ENCODE measurements around the gene CAPN2.

The CAPN2 gene

DNA sequence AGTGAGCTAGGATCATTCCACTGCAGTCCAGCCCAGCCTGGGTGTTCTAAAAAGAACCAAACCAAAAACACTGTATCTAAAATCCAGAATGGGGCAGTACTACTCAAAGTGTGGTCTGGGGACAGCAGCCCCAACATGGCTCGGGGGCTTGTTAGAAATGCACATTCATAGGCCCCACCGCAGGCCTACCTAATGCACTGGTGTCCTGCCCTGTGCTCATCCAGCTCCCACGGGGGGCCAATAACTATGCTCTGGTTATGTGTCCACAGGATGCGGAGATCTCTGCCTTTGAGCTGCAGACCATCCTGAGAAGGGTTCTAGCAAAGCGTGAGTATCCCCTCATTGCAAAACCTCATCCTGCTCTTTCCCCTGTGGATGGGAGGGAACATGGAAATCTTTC lies 51.5 kb downstream of the CAPN2 start:
- DNase-seq = no peak

DNA sequence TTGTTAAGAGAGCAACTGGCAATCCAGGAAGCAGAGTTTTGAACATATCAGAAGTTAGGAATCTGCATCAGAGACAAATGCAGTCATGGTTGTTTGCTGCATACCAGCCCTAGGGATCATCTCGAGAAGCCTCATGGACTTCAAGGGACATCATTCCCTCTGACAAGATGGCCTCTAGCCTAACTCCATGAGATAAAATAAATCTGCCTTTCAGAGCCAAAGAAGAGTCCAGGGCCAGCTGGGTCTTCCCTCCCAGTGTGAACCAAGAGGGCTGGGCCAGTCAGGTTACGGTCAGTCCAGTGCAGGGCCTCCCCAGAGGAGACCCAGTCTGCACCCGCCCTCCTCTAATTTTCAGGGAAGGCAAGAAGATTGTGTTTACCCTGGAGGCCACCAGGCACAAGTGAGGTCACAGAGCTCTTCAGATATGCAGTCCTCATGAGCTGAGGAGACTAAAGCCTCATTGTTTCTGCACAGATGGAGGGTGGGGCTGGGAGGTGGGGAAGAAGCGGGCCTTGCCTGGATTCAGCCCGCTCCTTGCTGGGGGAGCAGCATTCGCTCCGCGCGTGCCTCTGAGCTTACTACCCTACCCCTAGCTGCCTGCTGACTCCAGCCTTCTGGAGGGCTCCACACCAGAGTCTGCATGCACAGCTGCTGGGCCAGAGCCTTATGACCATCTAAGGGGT lies 52.8 kb downstream of the CAPN2 start:
- DNase-seq = peak; percentile 59

DNA sequence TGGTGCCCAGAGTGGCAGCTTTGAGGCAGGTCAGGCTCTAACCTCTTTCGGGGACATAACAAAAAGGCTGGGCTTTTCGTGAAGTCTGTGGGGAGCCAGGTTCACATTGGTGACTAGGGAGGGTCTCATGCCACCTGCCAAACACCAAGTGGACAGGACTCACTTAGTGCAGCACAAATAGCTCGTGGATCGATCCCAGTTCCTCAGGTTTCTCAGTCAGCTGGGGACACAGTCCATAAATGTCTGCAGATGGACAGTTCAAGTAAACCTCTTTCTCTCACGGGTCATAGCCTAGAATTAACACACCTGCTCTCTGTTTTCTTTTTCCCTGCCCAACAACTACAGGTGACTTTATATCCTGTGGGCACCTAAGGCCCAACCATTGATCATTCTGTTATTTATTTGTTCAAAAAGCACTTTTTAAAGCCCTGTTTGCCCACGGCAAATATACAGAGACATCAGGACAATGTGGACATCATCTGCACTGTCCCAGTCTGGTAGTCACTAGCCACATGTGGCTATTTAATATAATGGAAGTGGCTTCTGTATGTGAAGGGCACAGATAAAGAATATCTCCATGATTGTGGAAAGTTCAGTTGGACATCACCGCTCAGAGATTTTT lies 53.5 kb downstream of the CAPN2 start:
- no peak for DNase-seq

DNA sequence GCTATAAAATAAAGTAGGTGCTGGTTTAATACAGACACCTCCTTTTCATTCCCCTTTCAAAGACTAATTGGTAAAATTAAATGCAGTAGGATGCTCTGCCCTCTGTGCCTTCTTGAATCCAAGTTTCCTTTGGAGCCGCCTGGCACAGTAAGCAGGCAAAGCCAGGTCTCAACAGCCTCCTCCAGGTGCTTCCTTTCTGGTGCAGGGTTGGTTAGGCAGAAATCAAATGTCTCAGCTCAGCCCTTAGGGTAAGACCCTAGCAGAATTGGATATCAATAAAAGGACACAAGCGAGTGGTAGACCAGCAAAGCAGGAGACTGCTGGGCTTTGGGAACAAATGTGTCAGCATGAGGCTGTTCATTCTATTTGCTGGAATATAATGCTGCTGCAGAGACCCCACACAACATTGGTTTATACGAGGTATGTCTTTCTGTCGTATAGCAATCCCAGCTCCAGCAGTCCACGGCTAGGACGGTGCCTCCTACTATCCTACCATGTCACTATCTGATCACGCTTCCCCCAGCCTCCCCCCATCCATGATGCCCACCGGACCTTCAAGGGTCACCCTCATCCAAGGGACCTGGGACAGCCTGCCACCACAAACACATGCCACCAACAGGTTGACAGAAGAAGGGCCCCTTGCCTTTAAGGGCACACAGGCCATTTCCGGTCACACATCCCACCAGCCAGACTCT lies 58.4 kb downstream of the CAPN2 start:
- DNase-seq = no peak

DNA sequence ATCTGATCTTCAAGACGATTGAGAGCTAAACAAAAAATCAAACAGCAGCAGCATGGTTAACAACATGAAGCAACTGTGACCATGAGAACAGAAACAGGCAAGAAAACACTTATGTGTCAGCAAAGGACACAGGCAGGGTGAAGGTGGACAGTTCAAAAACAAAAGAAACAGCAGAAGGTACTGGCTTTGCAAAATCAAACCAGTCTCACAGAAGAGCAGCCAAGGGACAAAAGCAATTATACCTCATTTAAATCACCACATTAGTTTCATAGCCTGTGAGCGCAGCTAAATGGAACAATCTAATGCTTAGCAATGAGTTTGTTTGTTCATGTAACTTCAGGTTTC lies 59.1 kb downstream of the CAPN2 start:
- DNase-seq = no peak

DNA sequence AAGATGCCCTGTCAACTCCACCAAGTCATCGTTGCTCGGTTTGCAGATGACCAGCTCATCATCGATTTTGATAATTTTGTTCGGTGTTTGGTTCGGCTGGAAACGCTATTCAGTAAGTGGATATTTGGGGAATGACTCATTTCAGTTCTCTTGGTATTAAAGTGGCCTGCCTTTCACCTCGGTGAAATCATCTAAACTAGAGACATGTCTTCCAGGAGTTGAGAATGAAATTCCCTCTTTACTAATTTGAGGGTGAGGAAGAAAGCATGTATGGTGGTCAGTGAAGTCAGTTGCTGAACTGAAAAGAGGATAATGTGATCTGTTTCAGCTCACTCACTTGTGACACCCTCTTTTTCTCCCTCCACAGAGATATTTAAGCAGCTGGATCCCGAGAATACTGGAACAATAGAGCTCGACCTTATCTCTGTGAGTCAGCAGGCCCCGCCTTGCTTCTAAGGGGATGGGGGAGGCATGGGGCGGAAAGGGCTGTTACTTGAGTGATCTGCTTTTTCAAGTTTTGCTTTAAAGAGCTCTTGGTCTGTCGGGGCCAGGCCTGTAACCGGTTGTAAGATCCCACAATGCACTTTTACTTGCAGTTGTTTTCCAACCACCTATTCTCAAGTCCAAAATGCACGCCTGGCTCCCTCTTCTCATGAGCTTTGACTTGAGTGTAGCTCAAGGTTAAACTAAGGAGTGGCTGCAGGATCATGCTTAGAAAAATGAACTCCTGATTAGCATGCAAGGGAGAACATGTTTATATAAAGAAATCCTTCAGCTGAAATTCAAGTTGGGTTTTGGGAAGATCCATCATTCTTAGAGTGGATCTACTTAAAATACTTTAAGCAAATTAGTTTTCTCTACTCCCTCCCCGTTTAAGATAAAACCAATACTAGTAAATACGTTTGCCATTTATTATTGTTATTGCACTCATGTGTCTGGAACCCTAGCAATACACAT lies 59.8 kb downstream of the CAPN2 start:
- DNase-seq = peak; percentile 54

DNA sequence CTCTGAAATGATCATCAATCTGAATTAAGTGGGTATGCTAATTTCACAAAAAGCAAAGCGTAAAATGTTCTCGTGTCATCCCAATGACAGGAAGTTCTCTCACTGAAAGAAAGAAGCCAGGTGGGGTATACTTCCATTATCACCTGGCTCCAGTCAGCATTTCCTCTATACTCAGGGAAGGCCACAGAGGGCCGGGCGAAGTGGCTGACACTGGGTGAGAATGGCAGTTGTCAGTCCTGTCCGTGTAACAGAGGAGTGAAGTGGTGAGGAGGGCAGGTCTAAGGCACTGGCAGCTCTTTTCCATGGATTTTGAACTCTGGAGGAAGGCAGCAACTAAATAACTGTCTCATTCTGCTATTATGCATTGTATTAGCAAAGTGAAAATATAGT lies 60.4 kb downstream of the CAPN2 start:
- DNase-seq = no peak

DNA sequence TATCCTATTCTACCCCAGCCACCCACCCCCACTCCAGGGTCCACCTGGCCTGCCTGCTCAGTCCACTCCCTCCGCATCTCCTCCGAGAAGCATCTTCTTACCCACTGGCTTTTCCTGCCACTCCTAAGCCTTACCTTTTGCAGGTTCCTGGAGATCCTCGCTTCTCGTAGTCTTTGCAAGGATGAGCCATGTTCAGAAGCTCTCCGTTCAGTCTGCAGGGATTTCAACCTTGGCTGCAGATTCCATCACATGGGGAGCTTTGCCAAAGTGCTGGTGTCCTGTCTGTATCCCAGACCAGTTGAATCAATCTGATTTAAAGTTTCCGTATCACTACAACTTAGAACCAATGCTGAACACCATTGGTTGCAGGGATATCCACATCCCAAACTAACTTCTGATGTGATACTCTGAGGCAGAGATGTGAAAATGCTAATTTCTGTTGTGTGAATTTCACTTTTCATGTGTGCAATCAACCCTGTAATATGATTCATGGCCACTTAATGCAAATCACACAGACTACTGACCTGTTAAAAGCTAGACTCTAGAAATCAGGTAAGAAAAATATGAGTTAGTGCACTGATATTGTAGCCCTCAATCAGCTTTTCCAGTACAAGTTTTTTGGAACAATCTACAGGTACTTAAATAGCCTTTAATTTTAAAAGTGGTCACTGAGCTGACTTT lies 61.9 kb downstream of the CAPN2 start:
- no peak for DNase-seq

DNA sequence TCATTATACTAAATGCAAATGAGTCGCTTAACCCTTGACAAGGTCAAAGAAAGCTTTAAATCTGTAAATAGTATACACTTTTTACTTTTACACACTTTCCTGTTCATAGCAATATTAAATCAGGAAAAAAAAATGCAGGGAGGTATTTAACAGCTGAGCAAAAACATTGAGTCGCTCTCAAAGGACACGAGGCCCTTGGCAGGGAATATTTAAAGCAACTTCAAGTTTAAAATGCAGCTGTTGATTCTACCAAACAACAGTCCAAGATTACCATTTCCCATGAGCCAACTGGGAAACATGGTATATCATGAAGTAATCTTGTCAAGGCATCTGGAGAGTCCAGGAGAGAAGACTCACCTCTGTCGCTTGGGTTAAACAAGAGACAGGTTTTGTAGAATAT lies 62.7 kb downstream of the CAPN2 start:
- DNase-seq = no peak

DNA sequence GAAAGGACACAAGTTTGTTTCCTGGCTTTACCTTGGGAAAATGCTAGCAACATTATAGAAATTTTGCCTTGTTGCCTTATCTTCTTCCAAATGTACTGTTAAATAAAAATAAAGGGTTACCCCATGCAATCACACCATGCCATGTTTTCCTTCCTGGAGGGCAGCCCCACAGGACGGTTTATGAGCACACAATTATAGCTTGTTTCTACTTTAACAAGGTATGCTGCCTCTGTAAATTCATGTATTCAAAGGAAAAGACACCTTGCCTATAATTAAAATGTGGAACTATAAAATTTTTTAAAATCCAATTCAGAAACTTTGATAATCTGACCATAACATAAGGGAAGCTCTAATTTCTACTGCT lies 63.4 kb downstream of the CAPN2 start:
- DNase-seq = no peak

DNA sequence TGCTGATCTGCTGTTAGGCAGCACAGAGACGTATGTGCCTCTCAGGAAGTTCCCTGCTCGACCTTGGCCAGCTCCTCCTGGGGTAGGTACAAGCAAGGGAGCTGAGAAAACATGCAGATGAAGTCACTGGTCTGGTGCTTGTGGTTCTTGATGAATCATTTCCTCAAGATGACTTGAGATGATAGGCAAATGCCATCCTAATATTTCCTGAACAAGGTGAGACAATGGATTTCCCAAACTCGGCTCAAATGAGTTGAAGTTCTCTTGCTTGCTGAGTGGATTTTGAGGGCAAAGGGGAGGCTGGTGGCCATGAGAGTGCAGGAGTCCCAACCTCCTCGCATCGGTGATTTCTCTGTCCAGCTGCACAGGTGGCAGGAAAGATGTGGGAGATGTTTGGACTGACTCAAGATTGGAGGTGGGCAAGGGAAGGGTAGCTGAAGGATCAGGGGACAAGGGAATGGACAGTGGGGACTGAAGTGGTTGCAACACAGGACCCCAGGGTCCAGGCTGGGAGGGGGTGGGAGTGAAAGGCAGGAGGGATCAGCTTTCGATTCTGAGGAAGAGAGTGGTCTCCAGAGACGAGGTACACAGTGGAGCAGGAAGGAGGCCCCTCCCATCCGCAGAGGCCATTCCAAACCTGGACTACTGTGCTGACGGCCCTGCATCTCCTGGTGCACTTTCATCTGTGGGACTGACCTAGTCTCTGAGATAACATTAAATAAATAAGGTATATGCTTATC lies 63.9 kb downstream of the CAPN2 start:
- no peak for DNase-seq

DNA sequence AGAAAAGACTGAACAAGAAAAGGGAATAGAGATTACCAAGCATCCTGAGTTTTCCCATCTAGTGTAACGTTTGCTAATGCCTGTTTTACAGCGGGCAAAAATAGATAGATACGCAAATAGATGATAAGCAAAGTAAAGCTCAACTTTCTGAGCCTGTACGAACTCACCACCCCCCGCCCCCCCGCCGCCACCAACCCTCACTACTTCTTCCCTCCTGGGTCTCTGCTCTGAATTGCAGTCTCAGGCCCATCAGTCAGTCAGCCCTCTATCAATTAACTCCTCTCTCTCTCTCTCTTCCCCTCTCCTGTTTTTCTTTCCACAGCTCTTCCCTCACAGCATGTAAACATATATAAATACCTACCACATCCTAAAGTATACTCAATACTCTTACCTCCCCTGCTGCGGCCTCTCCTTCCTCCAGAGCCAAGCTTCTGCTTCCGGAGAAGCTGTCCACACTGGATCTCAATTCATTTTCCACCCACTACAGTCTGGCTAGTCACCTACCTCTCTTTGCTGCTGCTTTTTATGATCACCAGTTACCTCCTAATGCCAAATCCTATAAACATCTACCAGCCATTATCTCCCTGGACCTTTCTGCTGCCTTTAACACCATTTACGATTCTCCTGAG lies 64.6 kb downstream of the CAPN2 start:
- DNase-seq = no peak

DNA sequence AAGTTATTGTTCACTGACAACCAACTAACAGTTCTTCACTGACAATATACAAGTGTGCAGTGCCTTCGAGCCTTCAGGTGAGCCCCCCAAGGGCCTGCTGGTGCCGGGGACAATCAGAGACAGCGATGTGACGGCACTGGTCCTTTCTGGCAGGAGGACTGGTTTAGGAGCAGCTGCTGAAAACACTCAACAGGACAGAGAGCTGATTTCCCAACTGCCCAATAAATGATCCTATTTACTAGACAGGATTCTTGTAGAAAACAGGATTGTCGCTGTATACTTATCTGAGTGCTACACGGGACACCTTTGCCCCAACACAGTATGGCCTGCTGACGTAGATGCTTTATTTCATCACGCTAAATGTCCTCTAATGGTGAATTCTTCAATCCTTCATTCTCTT lies 68.0 kb downstream of the CAPN2 start:
- DNase-seq = no peak

DNA sequence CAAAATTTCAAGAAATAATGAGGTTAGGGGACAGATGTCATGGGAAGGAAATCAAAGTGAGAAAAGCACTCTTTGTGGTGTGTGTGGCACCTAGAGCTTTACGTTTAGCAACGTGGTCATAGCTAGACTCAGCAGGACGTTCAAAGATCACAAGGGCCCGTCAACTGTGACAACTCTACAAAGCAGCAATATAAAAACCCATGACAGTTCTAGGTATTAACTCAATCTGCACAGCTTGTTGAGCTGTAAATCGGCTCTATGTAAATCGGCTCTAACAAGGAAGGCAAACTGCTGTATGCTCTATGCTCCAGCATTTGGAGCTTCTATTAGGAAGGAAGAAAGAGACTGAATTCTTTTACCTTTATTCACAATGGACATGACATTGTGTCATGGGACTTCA lies 68.6 kb downstream of the CAPN2 start:
- no peak for DNase-seq

DNA sequence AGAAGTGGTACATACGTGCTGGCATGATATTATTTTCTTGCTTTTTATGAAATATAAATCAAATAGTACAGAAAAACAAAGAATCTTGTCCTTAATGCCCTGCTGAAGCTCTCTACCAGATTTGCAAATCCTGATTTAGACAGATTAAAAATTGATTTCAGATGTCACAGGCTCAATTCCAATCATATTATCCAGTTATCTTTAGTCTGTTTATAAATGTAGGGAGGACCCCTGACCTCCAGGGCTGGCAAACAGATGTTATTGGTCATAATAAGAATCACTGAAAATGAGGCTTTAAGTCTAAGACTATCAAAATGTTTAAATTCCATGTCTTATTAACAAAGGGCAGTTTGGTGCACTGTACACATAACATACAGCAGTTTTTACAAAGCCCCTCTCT lies 71.3 kb downstream of the CAPN2 start:
- DNase-seq = no peak

DNA sequence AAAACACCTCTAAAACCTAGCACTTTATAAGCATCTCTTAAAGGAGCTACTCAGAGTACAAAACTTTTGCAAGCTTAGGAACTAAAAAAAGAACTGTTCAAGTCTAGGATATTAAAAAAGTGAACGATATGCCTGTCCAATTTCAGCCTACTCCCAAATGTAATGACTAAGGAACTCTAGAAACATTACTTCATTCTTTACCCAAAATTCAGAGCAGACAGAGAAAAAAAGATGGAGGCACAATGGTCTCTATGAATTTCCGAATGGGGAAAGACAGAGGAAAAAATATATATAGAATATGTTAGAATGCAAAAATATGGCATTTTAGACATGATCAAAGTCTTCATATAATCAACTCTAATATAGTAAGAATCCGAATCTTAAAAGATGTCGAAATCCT lies 72.2 kb downstream of the CAPN2 start:
- DNase-seq = no peak

DNA sequence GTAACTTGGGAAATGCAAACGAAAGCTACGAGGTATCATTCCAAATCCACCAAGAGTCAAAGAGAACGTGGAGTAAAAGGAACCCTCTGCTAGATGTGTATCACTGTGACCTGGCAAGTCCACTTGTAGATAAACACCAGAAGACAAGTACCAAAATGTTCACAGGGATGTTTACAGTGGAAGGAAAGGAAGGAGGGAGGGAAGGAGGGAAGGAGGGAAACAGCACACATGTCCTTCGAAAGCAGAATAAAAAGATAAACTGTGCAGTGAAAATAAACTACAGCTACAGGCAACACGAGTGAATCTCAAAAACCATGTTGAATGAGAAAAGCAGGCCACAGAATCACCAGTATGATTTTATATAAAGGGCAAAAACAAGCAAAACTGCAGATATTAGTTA lies 73.5 kb downstream of the CAPN2 start:
- DNase-seq = no peak

DNA sequence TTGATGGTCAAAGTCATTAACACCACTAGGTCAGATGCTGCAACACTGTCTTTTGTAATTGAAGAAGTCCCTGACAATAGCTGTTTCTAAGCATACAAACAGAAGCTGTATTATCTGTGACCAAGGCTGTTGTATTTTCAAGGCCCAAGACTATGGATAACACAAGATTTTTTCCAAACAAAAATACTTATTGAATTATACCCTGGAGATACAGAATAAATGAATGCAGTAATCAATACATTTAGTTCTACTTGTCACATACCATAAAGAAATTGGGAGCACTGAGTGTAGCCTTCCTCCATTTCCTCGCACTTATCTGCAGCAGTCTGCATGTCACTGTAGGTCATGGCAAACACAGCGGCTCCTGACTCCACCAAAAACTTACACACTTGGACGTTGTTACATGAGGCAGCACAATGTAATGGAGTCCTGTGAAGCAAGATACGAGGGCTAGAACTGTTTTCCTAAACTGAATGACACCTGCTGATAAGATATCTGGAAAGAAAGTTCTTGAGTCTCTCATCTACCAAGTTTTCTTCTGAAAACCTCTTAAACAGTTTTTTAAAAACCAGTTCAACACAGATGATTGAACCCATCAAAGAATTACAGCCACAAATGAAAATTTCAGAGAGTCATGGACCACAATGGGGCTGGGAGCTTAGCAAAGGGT lies 76.5 kb downstream of the CAPN2 start:
- DNase-seq = no peak

DNA sequence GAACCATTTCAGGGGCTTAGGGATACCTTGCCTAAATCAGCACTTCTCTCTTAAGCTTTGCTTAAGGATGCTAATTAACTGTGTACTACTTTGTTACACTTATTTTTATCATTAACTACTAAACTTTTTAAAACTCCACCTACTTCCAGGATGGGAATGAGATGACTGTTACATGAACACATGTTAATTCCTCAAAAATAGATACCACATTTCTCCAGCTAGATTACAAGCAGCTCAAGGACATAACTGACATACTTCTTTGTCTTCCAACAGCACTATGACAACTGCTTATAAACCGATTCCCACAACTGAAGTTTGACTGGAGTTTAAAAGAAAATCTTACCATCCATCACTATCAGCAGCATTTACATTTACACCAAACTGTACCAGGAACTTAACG lies 79.7 kb downstream of the CAPN2 start:
- no peak for DNase-seq

DNA sequence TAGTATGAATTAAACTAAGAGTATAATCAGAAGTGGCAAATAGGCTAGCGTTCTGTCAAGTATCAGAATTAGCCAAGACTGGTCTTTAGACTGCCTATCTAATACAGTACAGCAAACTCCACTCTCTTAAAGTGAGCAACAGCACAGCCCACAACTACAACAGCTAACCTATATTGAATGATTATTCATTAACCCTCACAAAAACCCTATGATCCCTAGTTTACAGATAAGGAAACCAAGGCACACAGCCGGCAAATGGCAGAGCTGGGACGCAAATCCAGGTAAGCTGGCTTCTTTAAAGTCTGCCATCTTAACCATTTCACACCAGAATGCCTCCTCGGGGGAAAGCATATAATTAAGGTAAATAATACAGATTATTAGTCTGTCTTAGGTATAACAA lies 81.4 kb downstream of the CAPN2 start:
- no peak for DNase-seq

Measured in right hindlimb (tissue), 1 donor.